HEK293 (cell line): Measurements from ENCODE around the gene TCTN2.

Source experiments
- CTCF ChIA-PET: fragments of 350-600 bp; formaldehyde crosslinking; extraction: SDS; loops from one replicate; lab custom pipeline; 2021; ENCODE audit warnings: antibody characterized with exemption; lab: Yijun Ruan, JAX
- POLR2A ChIA-PET: fragments of 300-600 bp; formaldehyde crosslinking; extraction: SDS; loops from one replicate; lab custom pipeline; 2020; ENCODE audit warnings: antibody characterized with exemption, inconsistent platforms; lab: Yijun Ruan, JAX
- H3K27ac ChIP-seq: fragments of 200-500 bp; sonication (Bioruptor generic); 2 replicates; pipeline ENCODE4 v1.5.1; 2014; ENCODE audit warnings: low read depth, low read length, control low read depth, inconsistent platforms; ENCODE audit errors: extremely low read depth
- H3K36me3 ChIP-seq, 2 experiments: fragments of 200-500 bp in 1 of 2; sonication (Bioruptor generic) in 1 of 2; 1 replicate in 1 of 2; 2 replicates in 1 of 2; pipeline ENCODE4 v1.5.1; 2014 to 2017; ENCODE audit warnings: inconsistent platforms in 2 of 2, low read length in 2 of 2; ENCODE audit not compliant: control insufficient read depth in 2 of 2, insufficient read depth in 1 of 2
- H3K4me1 ChIP-seq: fragments of 200-500 bp; sonication (Bioruptor generic); 2 replicates; pipeline ENCODE4 v1.5.1; 2014; ENCODE audit warnings: mild to moderate bottlenecking, low read length, inconsistent platforms; ENCODE audit not compliant: control insufficient read depth, insufficient read depth
- H3K4me3 ChIP-seq: 2 replicates; pipeline ENCODE4 v1.5.1; 2011; ENCODE audit warnings: low read depth, mild to moderate bottlenecking, control low read depth, low read length, moderate library complexity
- H3K9me3 ChIP-seq: fragments of 200-500 bp; sonication (Bioruptor generic); 2 replicates; pipeline ENCODE4 v1.5.1; 2014; ENCODE audit warnings: low read depth, low read length, inconsistent platforms; ENCODE audit not compliant: control insufficient read depth, insufficient read depth
- FEZF1 ChIP-seq: fragments of 450-650 bp; formaldehyde crosslinking; IDR thresholded peaks from 2 replicates; pipeline ENCODE4 v1.5.1; 2016; ENCODE audit warnings: missing biosample characterization, missing genetic modification characterization
- HIC1 ChIP-seq: fragments of 450-650 bp; formaldehyde crosslinking; IDR thresholded peaks from 2 replicates; pipeline ENCODE4 v1.5.1; 2016; ENCODE audit warnings: missing biosample characterization, missing genetic modification characterization
- MZF1 ChIP-seq: fragments of 450-650 bp; formaldehyde crosslinking; IDR thresholded peaks from 2 replicates; pipeline ENCODE4 v1.5.1; 2017; ENCODE audit warnings: missing biosample characterization, missing genetic modification characterization, borderline replicate concordance
- PRDM1 ChIP-seq: fragments of 450-650 bp; formaldehyde crosslinking; IDR thresholded peaks from 2 replicates; pipeline ENCODE4; 2016; ENCODE audit warnings: missing biosample characterization, missing genetic modification characterization
- PRDM10 ChIP-seq: fragments of 450-650 bp; formaldehyde crosslinking; IDR thresholded peaks from 2 replicates; pipeline ENCODE4 v1.5.1; 2016; ENCODE audit warnings: missing biosample characterization, missing genetic modification characterization
- PRDM6 ChIP-seq: fragments of 450-650 bp; formaldehyde crosslinking; IDR thresholded peaks from 2 replicates; pipeline ENCODE4 v1.5.1; 2017; ENCODE audit warnings: missing biosample characterization, missing genetic modification characterization
- SETDB1 ChIP-seq: IDR thresholded peaks from one replicate; pipeline ENCODE4 v1.6.1; 2017; ENCODE audit warnings: mild to moderate bottlenecking, low read length, moderate library complexity, mixed read lengths; ENCODE audit not compliant: insufficient read length
- SP3 ChIP-seq: fragments of 450-650 bp; formaldehyde crosslinking; IDR thresholded peaks from 2 replicates; pipeline ENCODE4 v1.5.1; 2016; ENCODE audit warnings: missing biosample characterization, missing genetic modification characterization
- ZBTB21 ChIP-seq: fragments of 450-650 bp; formaldehyde crosslinking; IDR thresholded peaks from 2 replicates; pipeline ENCODE4 v1.5.1; 2017; ENCODE audit warnings: missing biosample characterization, missing genetic modification characterization
- ZBTB48 ChIP-seq: fragments of 450-650 bp; formaldehyde crosslinking; IDR thresholded peaks from 2 replicates; pipeline ENCODE4 v1.5.1; 2016; ENCODE audit warnings: missing biosample characterization, missing genetic modification characterization
- ZNF169 ChIP-seq: fragments of 450-650 bp; formaldehyde crosslinking; IDR thresholded peaks from 2 replicates; pipeline ENCODE4 v1.5.1; 2016; ENCODE audit warnings: missing biosample characterization, missing genetic modification characterization
- ZNF354C ChIP-seq: fragments of 450-650 bp; formaldehyde crosslinking; IDR thresholded peaks from 2 replicates; pipeline ENCODE4 v1.5.1; 2016; ENCODE audit warnings: missing biosample characterization, missing genetic modification characterization, low read depth, borderline replicate concordance
- ZNF449 ChIP-seq: fragments of 450-650 bp; formaldehyde crosslinking; IDR thresholded peaks from 2 replicates; pipeline ENCODE4 v1.5.1; 2017; ENCODE audit warnings: missing biosample characterization, mild to moderate bottlenecking, missing genetic modification characterization, moderate library complexity
- ZNF776 ChIP-seq: fragments of 450-650 bp; formaldehyde crosslinking; IDR thresholded peaks from 2 replicates; pipeline ENCODE4 v1.5.0; 2017; ENCODE audit warnings: missing biosample characterization, missing genetic modification characterization, borderline replicate concordance
- ZSCAN23 ChIP-seq: fragments of 450-650 bp; formaldehyde crosslinking; IDR thresholded peaks from 2 replicates; pipeline ENCODE4 v1.5.1; 2016; ENCODE audit warnings: missing biosample characterization, missing genetic modification characterization
- ZXDB ChIP-seq: fragments of 450-650 bp; formaldehyde crosslinking; IDR thresholded peaks from 2 replicates; pipeline ENCODE4 v1.5.1; 2016; ENCODE audit warnings: missing biosample characterization, missing genetic modification characterization

Gene TCTN2

GRCh38 chr12:123748161-123748560 is 77.2 kb downstream of the TCTN2 start (continued):
- no peak for TF ChIP-seq ZBTB21
- TF ChIP-seq ZNF169 = no peak
- TF ChIP-seq PRDM10 (tag by site-specific recombination) = no peak
- no peak for TF ChIP-seq PRDM1 (tag by site-specific recombination)
- TF ChIP-seq SETDB1 = no peak
- TF ChIP-seq ZSCAN23 (tag by site-specific recombination) = no peak
- TF ChIP-seq ZBTB48 (tag by site-specific recombination) = no peak
- TF ChIP-seq MZF1 (tag by site-specific recombination) = no peak
- TF ChIP-seq ZXDB (tag by site-specific recombination) = no peak
- no peak for TF ChIP-seq PRDM6 (tag by site-specific recombination)
- TF ChIP-seq HIC1 (tag by site-specific recombination) = no peak
- TF ChIP-seq FEZF1 (tag by site-specific recombination) = no peak

GRCh38 chr12:123748661-123749060 is 77.7 kb downstream of the TCTN2 start:
- no peak for TF ChIP-seq ZNF449
- TF ChIP-seq ZNF776 (tag by site-specific recombination) = no peak
- TF ChIP-seq SP3 (tag by site-specific recombination) = no peak
- Histone ChIP-seq H3K27ac (no peak overlapping the region), H3K4me1 (no peaks in the 10 kb centered on the region), H3K4me3 (no peak overlapping the region), H3K9me3 (no peaks in the 10 kb centered on the region), H3K36me3 (peaks cover 37 to 74% of the 10 kb centered on the region in 2 experiments)
- CTCF ChIA-PET = interaction anchor here (0.7 kb wide), 1 partner anchor 258 kb away, joined by 3 read pairs; no protein-coding TSS in a partner anchor
- POLR2A ChIA-PET = no interaction called here

- CTCF ChIA-PET = interaction anchor here (0.5 to 0.6 kb wide), 2 partner anchors 89 to 1100 kb away, joined by 3 to 4 read pairs; no protein-coding TSS in a partner anchor
- H3K27ac ChIP-seq = no peak overlapping the region
- H3K9me3 ChIP-seq = no peaks in the 10 kb centered on the region
- H3K36me3 ChIP-seq = peaks cover 35 to 74% of the 10 kb centered on the region in 2 experiments
- POLR2A ChIA-PET = no interaction called here
- H3K4me3 ChIP-seq = no peak overlapping the region
- TF ChIP-seq ZBTB48 (tag by site-specific recombination) (no peak), ZNF354C (tag by site-specific recombination) (no peak)
- no peaks in the 10 kb centered on the region for H3K4me1 ChIP-seq
These were observed 78.4 kb downstream of the TCTN2 start for GRCh38 chr12:123749355-123749754.
